Sigmoid colon (tissue), 7 donors: ENCODE data around the gene NUDT3. TPM values are rescaled to one million over a fixed set of nuclear protein-coding genes. Genes with fewer than 3 reads are reported as not detected.

Experiments
- DNase-seq: peaks from one replicate; pipeline ENCODE4 v3.0.0-alpha.2; 2019
- H3K27ac ChIP-seq, 4 donors: fragments of 200-600 bp; sonication (generic); one replicate each; pipeline ENCODE4 v1.5.1; 2016 to 2019; ENCODE audit warnings: mild to moderate bottlenecking in 1 of 4
- H3K27me3 ChIP-seq, 3 donors: fragments of 200-600 bp; sonication (generic); one replicate each; pipeline ENCODE4 v1.5.1; 2019; ENCODE audit warnings: mild to moderate bottlenecking in 1 of 3
- H3K36me3 ChIP-seq, 4 donors: fragments of 200-600 bp; sonication (generic); one replicate each; pipeline ENCODE4 v1.5.1; 2016 to 2019
- H3K4me1 ChIP-seq, 4 donors: fragments of 200-600 bp; sonication (generic); one replicate each; pipeline ENCODE4 v1.5.1; 2017 to 2019
- H3K4me3 ChIP-seq, 4 donors: fragments of 200-600 bp; sonication (generic); one replicate each; pipeline ENCODE4 v1.5.1; 2017 to 2019; ENCODE audit warnings: mild to moderate bottlenecking in 2 of 4, moderate library complexity in 1 of 4
- H3K9me3 ChIP-seq, 4 donors: fragments of 200-600 bp in 3 of 4; sonication (generic) in 3 of 4; one replicate each; pipeline versions ENCODE4 v1.5.1 to v1.6.1; 2013 to 2019
- EP300 ChIP-seq, 4 donors: sonication (generic); formaldehyde crosslinking; IDR thresholded peaks; one replicate each; pipeline ENCODE4 v1.6.1; 2017; ENCODE audit warnings: antibody characterized with exemption in 4 of 4
- POLR2A ChIP-seq, 2 donors: fragments of 450-650 bp; IDR thresholded peaks; one replicate each; pipeline ENCODE4 v1.6.1; 2016; ENCODE audit warnings: antibody characterized with exemption in 2 of 2, mild to moderate bottlenecking in 2 of 2, moderate library complexity in 2 of 2
- POLR2AphosphoS5 ChIP-seq, 4 donors: sonication (generic); formaldehyde crosslinking; IDR thresholded peaks; one replicate each; pipeline ENCODE4 v1.6.1; 2017; ENCODE audit warnings: antibody characterized with exemption in 4 of 4
- WGBS, 2 donors: extraction: QIAGEN DNeasy Blood & Tissue Kit; methylation state at CpG; one replicate each; pipeline ENCODE4 v1.1.7; 2013; 5-methylcytosine and 5-hydroxymethylcytosine counted together
- intact Hi-C: fragments of 100-400 bp; cut with DNase I; formaldehyde crosslinking; loops from one replicate; pipeline ENCODE4 v1.15.1; 2023
- polyA plus RNA-seq, 3 donors: library from polyadenylated mRNA; stranded (reverse); fragments of 200-250 nt; gene quantifications; one replicate each; pipeline ENCODE4 v1.2.3, GENCODE V29; 2013
- total RNA-seq, 4 donors: library from RNA; depleted of rRNA; stranded (reverse); fragments of >200 nt; gene quantifications; one replicate each; pipeline ENCODE4 v1.1.0, GENCODE V29; 2016
- TF ChIP-seq, protein P1 (sequence below), 4 experiments: fragments of 450-650 bp in 3 of 4; fragments of 200-600 bp in 1 of 4; IDR thresholded peaks; one replicate each; pipeline ENCODE4 v1.5.1; 2016 to 2019; ENCODE audit warnings: antibody characterized with exemption in 4 of 4, mild to moderate bottlenecking in 3 of 4, moderate library complexity in 2 of 4
- donor health status: healthy with polysubstance abuse.
- donor health status: Bipolar disorder and iron deficiency.
- donor health status: healthy.

Gene NUDT3
- total and polyA plus RNA-seq, 7 donors: 6.0 to 45.7 (median 31.4) TPM

DNA sequence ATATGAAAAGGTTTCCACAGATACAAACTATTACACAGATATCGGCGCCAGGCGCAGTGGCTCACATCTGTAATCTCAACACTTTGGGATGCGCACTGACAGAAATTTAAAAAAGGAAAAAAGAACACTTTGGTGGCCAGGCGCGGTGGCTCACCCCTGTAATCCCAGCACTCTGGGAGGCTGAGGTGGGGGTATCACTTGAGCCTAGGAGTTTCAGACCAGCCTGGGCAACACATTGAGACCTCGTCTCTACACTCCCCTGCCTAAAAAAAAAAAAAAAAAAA is 41.6 kb downstream of the NUDT3 start:
- Histone ChIP-seq H3K27ac (peak overlapping the region in 1 of 4 donors; percentile 6), H3K9me3 (no peaks in the 10 kb centered on the region), H3K36me3 (no peaks in the 10 kb centered on the region), H3K4me3 (no peak overlapping the region), H3K27me3 (no peaks in the 10 kb centered on the region), H3K4me1 (peaks cover 0 to 25% (median 15%) of the 10 kb centered on the region in 4 donors)
- intact Hi-C loops: no loop called here
- TF ChIP-seq POLR2AphosphoS5 (IDR thresholded peaks at IDR 0.05): no peak
- TF ChIP-seq, protein P1, sequence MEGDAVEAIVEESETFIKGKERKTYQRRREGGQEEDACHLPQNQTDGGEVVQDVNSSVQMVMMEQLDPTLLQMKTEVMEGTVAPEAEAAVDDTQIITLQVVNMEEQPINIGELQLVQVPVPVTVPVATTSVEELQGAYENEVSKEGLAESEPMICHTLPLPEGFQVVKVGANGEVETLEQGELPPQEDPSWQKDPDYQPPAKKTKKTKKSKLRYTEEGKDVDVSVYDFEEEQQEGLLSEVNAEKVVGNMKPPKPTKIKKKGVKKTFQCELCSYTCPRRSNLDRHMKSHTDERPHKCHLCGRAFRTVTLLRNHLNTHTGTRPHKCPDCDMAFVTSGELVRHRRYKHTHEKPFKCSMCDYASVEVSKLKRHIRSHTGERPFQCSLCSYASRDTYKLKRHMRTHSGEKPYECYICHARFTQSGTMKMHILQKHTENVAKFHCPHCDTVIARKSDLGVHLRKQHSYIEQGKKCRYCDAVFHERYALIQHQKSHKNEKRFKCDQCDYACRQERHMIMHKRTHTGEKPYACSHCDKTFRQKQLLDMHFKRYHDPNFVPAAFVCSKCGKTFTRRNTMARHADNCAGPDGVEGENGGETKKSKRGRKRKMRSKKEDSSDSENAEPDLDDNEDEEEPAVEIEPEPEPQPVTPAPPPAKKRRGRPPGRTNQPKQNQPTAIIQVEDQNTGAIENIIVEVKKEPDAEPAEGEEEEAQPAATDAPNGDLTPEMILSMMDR (IDR thresholded peaks at IDR 0.05): no peak
- no peak for TF ChIP-seq EP300 (IDR thresholded peaks at IDR 0.05)
- TF ChIP-seq POLR2A (IDR thresholded peaks at IDR 0.05): no peak
- 91 to 92% methylated on average over 6 to 7 of the region's 7 CpGs for WGBS, 2 donors
- DNase-seq: no peak

DNA sequence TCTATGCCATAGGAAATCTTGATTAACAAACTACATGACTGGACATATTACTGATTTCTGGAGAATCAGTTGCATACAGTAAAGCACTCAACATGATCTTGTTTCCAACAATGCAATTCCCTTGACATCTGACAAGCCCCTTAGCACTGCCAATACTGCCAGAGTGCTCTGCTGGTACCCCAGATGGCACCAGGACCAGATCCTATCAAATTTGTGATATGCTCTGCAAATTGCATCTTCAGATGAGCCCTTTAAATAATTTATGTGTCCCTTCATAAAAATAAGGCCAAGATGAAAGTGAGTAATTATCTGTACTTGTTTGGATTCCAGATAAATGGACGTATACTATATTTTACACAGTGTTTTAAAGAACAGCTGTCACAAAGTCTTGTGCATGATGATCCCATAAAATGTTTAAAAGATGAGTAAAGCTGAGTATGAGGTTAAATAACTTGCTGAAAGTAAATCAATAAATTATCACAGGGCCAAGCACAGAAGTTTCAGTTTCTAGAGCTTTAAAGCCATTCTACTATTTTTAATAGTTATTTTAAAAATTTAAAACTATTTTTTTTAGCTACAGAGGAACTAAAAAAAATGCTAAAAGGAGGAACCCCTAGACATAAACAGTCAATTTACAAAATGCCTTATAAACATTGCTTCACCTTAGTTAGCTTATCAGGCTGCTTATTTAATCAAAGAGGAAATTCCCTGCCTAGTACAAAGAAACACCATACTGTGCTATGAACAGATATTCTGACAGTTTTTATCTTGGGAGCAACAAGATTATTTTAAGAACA is 42.1 kb downstream of the NUDT3 start:
- intact Hi-C loops: no loop called here
- no peaks in the 10 kb centered on the region for H3K36me3 ChIP-seq
- peak overlapping the region in 1 of 4 donors; percentile 6 for H3K27ac ChIP-seq
- no peaks in the 10 kb centered on the region for H3K9me3 ChIP-seq
- H3K27me3 ChIP-seq: no peaks in the 10 kb centered on the region
- H3K4me3 ChIP-seq: no peak overlapping the region
- WGBS, 2 donors: 36 to 60% methylated on average over 1 of the region's 1 CpG
- H3K4me1 ChIP-seq: peaks cover 0 to 25% (median 15%) of the 10 kb centered on the region in 4 donors
- TF ChIP-seq POLR2A (IDR thresholded peaks at IDR 0.05): no peak
- TF ChIP-seq, protein P1 (IDR thresholded peaks at IDR 0.05): no peak
- no peak for DNase-seq

DNA sequence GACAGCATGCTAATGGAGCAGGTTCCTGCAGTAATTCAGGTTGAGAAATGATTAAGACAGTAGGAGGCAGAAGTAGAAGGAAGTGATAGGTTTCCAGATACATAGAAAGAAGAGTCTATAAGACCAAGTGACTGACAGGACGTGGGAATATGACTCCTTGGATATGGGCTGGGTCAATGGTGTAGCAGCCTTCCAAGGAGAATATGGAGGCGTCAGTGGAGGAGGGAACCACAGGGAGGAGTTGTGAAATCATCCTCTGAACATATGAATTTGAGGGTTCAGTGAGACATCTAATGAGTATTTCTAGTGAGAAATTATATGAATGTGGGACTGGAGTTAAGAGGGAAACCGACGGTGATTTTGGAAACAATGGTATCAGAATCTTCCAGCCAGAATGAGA is 43.3 kb downstream of the NUDT3 start:
- TF ChIP-seq POLR2A (IDR thresholded peaks at IDR 0.05): no peak
- no peak for TF ChIP-seq POLR2AphosphoS5 (IDR thresholded peaks at IDR 0.05)
- TF ChIP-seq, protein P1 (IDR thresholded peaks at IDR 0.05): no peak
- WGBS, 2 donors: 95 to 98% methylated on average over 4 of the region's 4 CpGs
- intact Hi-C loops: no loop called here

DNA sequence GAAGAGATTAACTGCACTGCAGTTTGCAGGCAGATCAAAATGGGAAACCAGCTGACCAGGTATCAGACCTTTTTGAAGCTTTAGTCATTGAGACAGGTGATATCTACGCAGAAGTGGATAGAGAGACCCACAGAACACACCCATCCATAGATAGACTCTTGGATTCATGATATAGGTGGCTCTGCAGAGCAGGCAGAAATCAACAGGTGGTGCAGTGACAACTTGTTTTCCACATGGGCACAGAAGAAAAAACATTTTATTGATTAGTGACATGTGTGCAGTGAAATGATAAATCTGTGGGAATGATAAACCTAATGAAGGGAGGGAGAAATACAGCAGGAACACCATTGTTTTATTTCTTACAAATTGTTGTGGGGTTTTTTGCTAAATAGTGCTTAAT is 45.2 kb downstream of the NUDT3 start:
- H3K4me1 ChIP-seq: peaks cover 0 to 19% (median 11%) of the 10 kb centered on the region in 4 donors
- H3K27ac ChIP-seq: no peak overlapping the region
- DNase-seq: no peak
- TF ChIP-seq POLR2A (IDR thresholded peaks at IDR 0.05): no peak
- TF ChIP-seq, protein P1 (IDR thresholded peaks at IDR 0.05): no peak
- TF ChIP-seq EP300 (IDR thresholded peaks at IDR 0.05): no peak
- TF ChIP-seq POLR2AphosphoS5 (IDR thresholded peaks at IDR 0.05): no peak
- no peak overlapping the region for H3K4me3 ChIP-seq
- H3K36me3 ChIP-seq: no peaks in the 10 kb centered on the region
- WGBS, 2 donors: 91 to 95% methylated on average over 1 of the region's 1 CpG
- intact Hi-C loops: no loop called here
- H3K9me3 ChIP-seq: no peaks in the 10 kb centered on the region
- H3K27me3 ChIP-seq: no peaks in the 10 kb centered on the region

More for the DNA sequence above, 43.3 kb downstream of the NUDT3 start:
- no peaks in the 10 kb centered on the region for H3K36me3 ChIP-seq
- no peak overlapping the region for H3K4me3 ChIP-seq
- no peak overlapping the region for H3K27ac ChIP-seq
- peaks cover 0 to 25% (median 15%) of the 10 kb centered on the region in 4 donors for H3K4me1 ChIP-seq
- no peaks in the 10 kb centered on the region for H3K27me3 ChIP-seq
- DNase-seq: no peak
- H3K9me3 ChIP-seq: no peaks in the 10 kb centered on the region
